ENCODE measurements around the gene TAOK3. TPM values are rescaled to one million over a fixed set of nuclear protein-coding genes. Genes with fewer than 3 reads are reported as not detected.
A peak's percentile ranks its signal among the peaks of the same experiment; 100 is the strongest.

Gene TAOK3
- total and polyA plus RNA-seq, 9 of the 15 experiments (the other 6 are each of a cell fraction or from before 2014, with no cell fraction given): 24.3 to 83.5 (median 47.1) TPM

- TF ChIP-seq ZNF655 (CRISPR knock-in tag; IDR thresholded peaks at IDR 0.05) (no peak), MNT (conservative IDR thresholded peaks at IDR 0.05) (peak; percentile 95 to 97), ZBTB9 (CRISPR knock-in tag; IDR thresholded peaks at IDR 0.05) (no peak), ERF (CRISPR knock-in tag; IDR thresholded peaks at IDR 0.05) (no peak), ZNF561 (CRISPR knock-in tag; conservative IDR thresholded peaks at IDR 0.05) (no peak), ZNF384 (IDR thresholded peaks at IDR 0.05; ENCODE audit: low read depth, low read length) (no peak), ZNF589 (CRISPR knock-in tag; IDR thresholded peaks at IDR 0.05; ENCODE audit: low read depth) (no peak), LARP7 (IDR thresholded peaks at IDR 0.05) (no peak), ZNF75A (CRISPR knock-in tag; IDR thresholded peaks at IDR 0.05) (no peak), MYNN (IDR thresholded peaks at IDR 0.05) (no peak), MYNN (CRISPR knock-in tag; IDR thresholded peaks at IDR 0.05) (no peak), FOXA3 (CRISPR knock-in tag; conservative IDR thresholded peaks at IDR 0.05 in 1 of 2, IDR thresholded peaks at IDR 0.05 in 1 of 2) (no peak), ZC3H11A (IDR thresholded peaks at IDR 0.05; ENCODE audit: low read depth, low read length) (no peak), MBD2 (IDR thresholded peaks at IDR 0.05; ENCODE audit: borderline replicate concordance, low read depth) (no peak), ZNF280B (CRISPR knock-in tag; IDR thresholded peaks at IDR 0.05) (no peak), SETDB1 (IDR thresholded peaks at IDR 0.05; ENCODE audit: low read length) (no peak), E2F3 (CRISPR knock-in tag; IDR thresholded peaks at IDR 0.05) (no peak)
- TF ChIP-seq, protein P1, sequence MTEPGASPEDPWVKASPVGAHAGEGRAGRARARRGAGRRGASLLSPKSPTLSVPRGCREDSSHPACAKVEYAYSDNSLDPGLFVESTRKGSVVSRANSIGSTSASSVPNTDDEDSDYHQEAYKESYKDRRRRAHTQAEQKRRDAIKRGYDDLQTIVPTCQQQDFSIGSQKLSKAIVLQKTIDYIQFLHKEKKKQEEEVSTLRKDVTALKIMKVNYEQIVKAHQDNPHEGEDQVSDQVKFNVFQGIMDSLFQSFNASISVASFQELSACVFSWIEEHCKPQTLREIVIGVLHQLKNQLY (CRISPR knock-in tag; conservative IDR thresholded peaks at IDR 0.05): no peak
Measured at GRCh38 chr12:118357257-118358007, 15.3 kb downstream of the TAOK3 start (continued).

All from K562 (cell line).